Esophagus (tissue), 2 donors: ENCODE data around the gene AWAT2. TPM values are rescaled to one million over a fixed set of nuclear protein-coding genes. Genes with fewer than 3 reads are reported as not detected.
"Not testable (repeated sequence)": the region's sequence is repeated elsewhere in the genome, so short reads cannot be mapped to it uniquely, and the experiment has no call there.

Experiments
- H3K27ac ChIP-seq, 2 donors: one replicate each; pipeline ENCODE4 v1.5.1; 2013; ENCODE audit warnings: low read depth in 2 of 2, mild to moderate bottlenecking in 2 of 2, inconsistent platforms in 1 of 2, low read length in 1 of 2, moderate library complexity in 1 of 2
- H3K27me3 ChIP-seq, 2 donors: one replicate each; pipeline ENCODE4 v1.6.1; 2013; ENCODE audit warnings: low read length in 2 of 2, control low read depth in 1 of 2, mild to moderate bottlenecking in 1 of 2; ENCODE audit not compliant: insufficient read depth in 2 of 2, control insufficient read depth in 1 of 2
- H3K36me3 ChIP-seq, 2 donors: one replicate each; pipeline ENCODE4 v1.6.1; 2013; ENCODE audit warnings: low read length in 1 of 2; ENCODE audit not compliant: control insufficient read depth in 2 of 2, insufficient read depth in 2 of 2
- H3K4me1 ChIP-seq, 2 donors: one replicate each; pipeline ENCODE4 v1.6.1; 2013; ENCODE audit warnings: low read length in 1 of 2; ENCODE audit not compliant: control insufficient read depth in 2 of 2, insufficient read depth in 2 of 2
- H3K4me3 ChIP-seq, 2 donors: one replicate each; pipeline ENCODE4 v1.5.1; 2013; ENCODE audit warnings: low read length in 2 of 2, mild to moderate bottlenecking in 2 of 2, low read depth in 1 of 2, moderate library complexity in 1 of 2
- H3K9me3 ChIP-seq, 2 donors: one replicate each; pipeline ENCODE4 v1.6.1; 2013; ENCODE audit warnings: mild to moderate bottlenecking in 2 of 2, low read depth in 1 of 2, low read length in 1 of 2, moderate library complexity in 1 of 2; ENCODE audit not compliant: control insufficient read depth in 2 of 2, insufficient read depth in 1 of 2
- WGBS, 2 donors: extraction: QIAGEN DNeasy Blood & Tissue Kit; methylation state at CpG; one replicate each; pipeline ENCODE4 v1.1.7; 2013; 5-methylcytosine and 5-hydroxymethylcytosine counted together
- polyA plus RNA-seq, 2 donors: library from polyadenylated mRNA; stranded (reverse); fragments of 200-250 nt; gene quantifications; one replicate each; pipeline ENCODE4 v1.2.3, GENCODE V29; 2013
- donor health status: healthy with polysubstance abuse.
- donor health status: Bipolar disorder and iron deficiency.

Gene AWAT2
- polyA plus RNA-seq, 2 donors = not detected

DNA sequence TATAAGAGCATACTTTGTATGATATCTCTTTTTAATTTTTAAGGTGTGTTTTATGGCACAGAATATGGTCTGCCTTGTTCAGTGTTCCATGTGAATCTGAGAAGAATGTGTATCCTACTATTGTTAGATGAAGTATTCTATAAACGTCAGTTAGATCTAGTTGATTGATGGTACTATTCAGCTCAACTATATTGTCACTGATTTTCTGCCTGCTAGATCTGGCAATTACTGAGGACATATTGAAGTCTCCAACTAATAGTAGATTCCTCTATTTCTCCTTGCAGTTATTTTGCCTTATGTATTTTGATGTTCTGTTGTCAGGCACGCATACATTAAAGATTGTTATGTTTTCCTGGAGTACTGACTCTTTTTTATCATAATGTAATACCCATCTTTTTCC lies 39.8 kb downstream of the AWAT2 start:
- Histone ChIP-seq H3K9me3 (no peaks in the 10 kb centered on the region), H3K27me3 (peaks cover 0 to 2% of the 10 kb centered on the region in 2 donors), H3K36me3 (no peaks in the 10 kb centered on the region), H3K4me3 (no peak overlapping the region), H3K27ac (no peak overlapping the region), H3K4me1 (no peaks in the 10 kb centered on the region)
- WGBS, 2 donors = 59 to 62% methylated on average over 2 of the region's 2 CpGs

- Histone ChIP-seq H3K36me3 (no peaks in the 10 kb centered on the region), H3K9me3 (no peaks in the 10 kb centered on the region), H3K4me1 (no peaks in the 10 kb centered on the region), H3K4me3 (no peak overlapping the region), H3K27ac (no peak overlapping the region), H3K27me3 (peaks cover 0 to 2% of the 10 kb centered on the region in 2 donors)
Measured at GRCh38 chrX:70009049-70009448, 40.7 kb downstream of the AWAT2 start.

- H3K4me1 ChIP-seq = no peaks in the 10 kb centered on the region
- H3K4me3 ChIP-seq = no peak overlapping the region
- H3K27ac ChIP-seq = no peak overlapping the region
- no peaks in the 10 kb centered on the region for H3K9me3 ChIP-seq
- peaks cover 0 to 2% of the 10 kb centered on the region in 2 donors for H3K27me3 ChIP-seq
- no peaks in the 10 kb centered on the region for H3K36me3 ChIP-seq
Measured at GRCh38 chrX:70007946-70008345, 41.8 kb downstream of the AWAT2 start.

DNA sequence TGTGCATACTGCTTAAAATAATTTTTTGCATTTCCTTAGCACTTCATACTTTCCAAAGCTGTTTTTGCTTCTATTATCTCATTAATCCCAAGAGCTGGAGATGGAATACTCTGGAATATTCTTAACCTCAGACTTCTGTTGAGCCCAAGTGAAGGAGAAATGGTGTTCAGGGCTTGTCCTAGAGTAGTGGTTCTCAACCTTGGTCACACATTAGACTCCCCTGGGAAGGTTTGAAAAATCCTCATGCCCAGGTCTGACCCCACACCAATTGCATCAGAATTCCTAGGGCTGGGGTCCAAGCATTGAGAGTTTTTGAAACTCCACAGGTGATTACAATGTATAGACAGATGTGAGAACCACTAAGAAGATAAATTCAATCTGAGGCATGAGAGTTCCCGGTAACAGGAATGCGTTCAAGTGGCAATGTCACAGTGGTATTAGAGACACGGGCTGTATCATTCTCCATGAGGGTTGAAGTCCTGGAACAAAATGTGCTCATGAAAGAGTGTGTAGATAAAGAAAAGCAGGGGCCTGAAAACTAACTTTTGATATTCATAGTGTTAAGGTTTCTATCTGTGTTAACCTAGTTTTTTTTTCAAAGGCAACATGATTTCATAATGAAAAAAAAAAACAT lies 47.9 kb downstream of the AWAT2 start:
- peaks cover 0 to 2% of the 10 kb centered on the region in 2 donors for H3K36me3 ChIP-seq
- 84 to 94% methylated on average over 3 of the region's 3 CpGs for WGBS, 2 donors
- no peak overlapping the region for H3K27ac ChIP-seq

GRCh38 chrX:70001269-70001668 lies 48.5 kb downstream of the AWAT2 start:
- H3K27ac ChIP-seq = no peak overlapping the region
- H3K36me3 ChIP-seq = peaks cover 0 to 2% of the 10 kb centered on the region in 2 donors
- 51 to 69% methylated on average over 2 of the region's 2 CpGs for WGBS, 2 donors
- H3K4me1 ChIP-seq = no peaks in the 10 kb centered on the region
- no peak overlapping the region for H3K4me3 ChIP-seq
- peaks cover 0 to 3% of the 10 kb centered on the region in 2 donors for H3K27me3 ChIP-seq
- H3K9me3 ChIP-seq = no peaks in the 10 kb centered on the region

More for the DNA sequence above, 47.9 kb downstream of the AWAT2 start:
- Histone ChIP-seq H3K9me3 (no peaks in the 10 kb centered on the region), H3K27me3 (peaks cover 0 to 3% of the 10 kb centered on the region in 2 donors), H3K4me1 (no peaks in the 10 kb centered on the region), H3K4me3 (no peak overlapping the region)

DNA sequence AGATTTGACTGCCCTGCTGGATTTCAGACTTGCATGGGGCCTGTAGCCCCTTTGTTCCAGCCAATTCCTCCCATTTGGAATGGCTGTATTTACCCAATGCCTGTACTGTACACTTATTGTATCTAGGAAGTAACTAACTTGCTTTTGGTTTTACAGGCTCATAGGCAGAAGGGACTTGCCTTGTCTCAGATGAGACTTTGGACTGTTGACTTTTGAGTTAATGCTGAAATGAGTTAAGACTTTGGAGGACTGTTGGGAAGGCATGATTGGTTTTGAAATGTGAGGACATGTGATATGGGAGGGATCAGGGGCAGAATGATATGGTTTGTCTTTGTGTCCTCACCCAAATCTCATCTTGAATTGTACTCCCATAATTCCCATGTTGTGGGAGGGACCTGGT lies 51.4 kb downstream of the AWAT2 start:
- H3K9me3 ChIP-seq, H3K36me3 ChIP-seq, H3K27me3 ChIP-seq, H3K4me3 ChIP-seq, H3K4me1 ChIP-seq, H3K27ac ChIP-seq: not testable (repeated sequence)

GRCh38 chrX:69996113-69996468 lies 53.6 kb downstream of the AWAT2 start:
- Histone ChIP-seq H3K4me3 (no peak overlapping the region), H3K27me3 (peaks cover 0 to 3% of the 10 kb centered on the region in 2 donors), H3K9me3 (no peaks in the 10 kb centered on the region), H3K4me1 (no peaks in the 10 kb centered on the region), H3K27ac (no peak overlapping the region), H3K36me3 (peaks cover 0 to under 1% of the 10 kb centered on the region in 2 donors)

DNA sequence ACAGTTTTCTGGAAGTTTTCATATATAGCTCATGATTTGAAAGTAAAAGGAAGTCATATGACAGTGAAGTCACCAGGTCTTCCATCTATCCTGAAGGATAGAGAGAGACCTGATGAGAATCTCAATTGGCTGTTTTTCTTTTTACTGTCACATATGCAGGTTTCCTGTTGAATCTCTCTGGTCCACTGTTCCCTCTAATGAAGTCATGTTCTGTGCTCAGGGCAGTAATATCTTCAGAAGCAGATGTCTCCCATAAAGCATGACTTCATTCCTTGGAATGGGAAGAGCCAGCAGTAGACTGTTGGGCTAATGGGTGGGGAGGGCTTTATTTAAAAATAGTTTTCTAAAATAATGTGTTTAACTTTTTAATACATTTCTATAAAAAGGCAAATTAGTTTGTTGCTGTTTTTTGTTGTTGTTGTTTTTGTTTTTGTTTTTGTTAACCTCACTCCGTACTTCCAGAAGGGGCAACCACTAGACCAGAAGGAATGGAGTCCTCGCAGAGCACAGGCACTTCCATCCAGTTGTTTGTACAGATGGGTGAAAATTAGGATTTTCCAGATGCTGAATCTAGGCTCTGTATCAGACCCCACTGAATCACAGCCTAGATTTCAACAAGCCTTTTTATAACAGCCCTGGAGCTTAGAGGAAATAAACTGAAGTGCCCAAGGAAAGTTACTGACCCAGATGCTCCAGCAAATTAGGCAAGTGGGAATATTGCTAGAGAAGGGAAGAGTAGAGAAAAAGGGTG lies 54.2 kb downstream of the AWAT2 start:
- Histone ChIP-seq H3K27me3 (no peaks in the 10 kb centered on the region), H3K9me3 (no peaks in the 10 kb centered on the region), H3K4me3 (no peak overlapping the region), H3K36me3 (no peaks in the 10 kb centered on the region), H3K4me1 (no peaks in the 10 kb centered on the region), H3K27ac (no peak overlapping the region)
- 74 to 84% methylated on average over 2 of the region's 2 CpGs for WGBS, 2 donors

GRCh38 chrX:69993494-69993893 lies 56.2 kb downstream of the AWAT2 start:
- H3K9me3 ChIP-seq = no peaks in the 10 kb centered on the region
- no peak overlapping the region for H3K4me3 ChIP-seq
- H3K36me3 ChIP-seq = no peaks in the 10 kb centered on the region
- H3K27ac ChIP-seq = no peak overlapping the region
- no peaks in the 10 kb centered on the region for H3K27me3 ChIP-seq
- H3K4me1 ChIP-seq = no peaks in the 10 kb centered on the region

GRCh38 chrX:69991685-69992084 lies 58.1 kb downstream of the AWAT2 start:
- no peaks in the 10 kb centered on the region for H3K9me3 ChIP-seq
- no peaks in the 10 kb centered on the region for H3K27me3 ChIP-seq
- no peak overlapping the region for H3K4me3 ChIP-seq
- H3K36me3 ChIP-seq = no peaks in the 10 kb centered on the region
- H3K27ac ChIP-seq = no peak overlapping the region
- 79 to 86% methylated on average over 3 of the region's 3 CpGs for WGBS, 2 donors
- no peaks in the 10 kb centered on the region for H3K4me1 ChIP-seq
